ENCODE results near the gene MVK.

The MVK gene

DNA sequence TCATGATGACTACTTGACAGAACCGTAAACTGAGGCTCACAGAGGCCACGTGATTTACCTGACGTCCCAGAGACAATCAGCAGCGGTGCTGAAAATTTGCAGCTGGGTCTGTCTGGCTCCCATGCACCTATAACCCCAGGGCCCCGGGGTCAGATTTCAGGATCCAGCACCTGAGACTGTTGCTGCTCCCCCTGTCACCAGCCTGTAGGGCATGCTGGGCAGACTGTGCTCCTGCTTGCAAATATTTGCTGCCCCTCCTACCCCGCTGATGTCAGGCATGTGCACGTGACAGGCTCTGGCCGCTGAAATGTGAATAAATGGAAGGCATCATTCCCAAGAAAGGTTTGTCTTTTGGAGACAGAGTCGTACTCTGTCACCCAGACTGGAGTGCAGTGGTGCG, 6.3 kb upstream of the MVK start:
- DNase-seq (ENCODE audit: low read depth), result no peak

GRCh38 chr12:109567967-109568366, 5.6 kb upstream of the MVK start:
- DNase-seq (ENCODE audit: low read depth), result no peak

DNA sequence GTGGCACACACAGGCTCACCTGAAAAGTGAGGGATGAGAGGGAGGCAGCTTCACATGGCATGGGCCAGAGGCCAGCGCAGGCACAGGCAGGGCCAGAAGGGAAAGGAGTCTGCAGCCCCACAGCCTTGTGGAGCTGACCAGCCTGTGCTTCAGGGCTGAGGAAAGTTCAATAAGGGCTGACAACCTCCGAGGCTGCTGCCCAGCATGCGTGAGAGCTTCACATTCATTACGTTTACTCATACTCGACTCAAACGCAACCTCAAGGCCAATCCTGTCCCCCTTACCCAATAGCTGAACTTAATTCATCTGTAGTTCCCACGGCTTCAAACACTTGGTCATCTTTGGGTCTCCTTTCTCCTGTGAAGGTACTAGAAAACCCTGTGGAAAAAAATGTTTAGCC, 5.1 kb upstream of the MVK start:
- no peak for DNase-seq (ENCODE audit: low read depth)

DNA sequence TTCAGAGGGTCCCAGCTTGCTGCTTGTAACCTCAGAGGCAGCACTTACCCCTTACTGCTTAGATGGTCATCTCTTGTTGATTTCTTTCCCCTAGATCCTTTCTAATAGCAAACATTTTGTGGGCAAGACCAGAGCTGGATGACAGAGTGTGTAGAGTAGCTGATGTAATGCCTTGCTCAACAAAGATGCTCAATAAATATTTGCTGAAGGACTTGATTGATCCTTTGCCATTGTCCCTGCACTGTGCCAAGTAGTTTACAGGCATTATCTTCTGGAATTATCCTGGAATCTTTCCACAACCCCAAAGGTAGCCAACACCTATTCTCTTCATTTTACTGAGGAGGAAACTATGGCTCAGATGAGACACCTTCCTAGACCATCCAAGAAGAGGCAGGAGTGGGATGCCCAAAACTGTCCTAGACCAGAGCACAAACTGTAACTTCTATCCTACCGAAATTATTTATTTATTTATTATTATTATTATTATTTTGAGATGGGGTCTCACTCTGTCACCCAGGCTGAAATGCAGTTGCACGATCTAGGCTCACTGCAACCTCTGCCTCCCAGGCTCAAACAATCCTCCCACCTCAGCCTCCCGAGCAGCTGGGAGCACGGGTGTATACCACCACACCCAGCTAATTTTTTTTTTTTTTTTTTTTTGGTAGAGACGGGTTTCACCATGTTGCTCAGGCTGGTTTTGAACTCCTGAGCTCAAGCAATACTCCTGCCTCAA, 1.7 kb upstream of the MVK start:
- DNase-seq (ENCODE audit: low read depth), result no peak

DNA sequence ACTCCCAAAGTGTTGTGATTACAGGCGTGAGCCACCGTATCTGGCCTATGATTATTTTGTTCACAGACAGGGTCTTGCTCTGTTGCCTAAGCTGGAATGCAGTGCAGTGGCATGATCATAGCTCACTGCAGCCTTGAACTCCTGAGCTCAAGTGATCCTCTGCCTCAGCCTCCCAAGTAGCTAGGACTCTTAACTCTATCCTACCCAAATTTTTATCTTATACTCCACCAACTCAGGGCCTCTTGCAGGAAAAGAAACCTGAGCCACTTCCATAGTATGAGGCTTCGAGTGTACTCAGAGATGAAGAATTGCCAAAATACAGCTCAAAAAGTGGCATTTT, 1.1 kb upstream of the MVK start:
- DNase-seq (ENCODE audit: low read depth), result no peak

DNA sequence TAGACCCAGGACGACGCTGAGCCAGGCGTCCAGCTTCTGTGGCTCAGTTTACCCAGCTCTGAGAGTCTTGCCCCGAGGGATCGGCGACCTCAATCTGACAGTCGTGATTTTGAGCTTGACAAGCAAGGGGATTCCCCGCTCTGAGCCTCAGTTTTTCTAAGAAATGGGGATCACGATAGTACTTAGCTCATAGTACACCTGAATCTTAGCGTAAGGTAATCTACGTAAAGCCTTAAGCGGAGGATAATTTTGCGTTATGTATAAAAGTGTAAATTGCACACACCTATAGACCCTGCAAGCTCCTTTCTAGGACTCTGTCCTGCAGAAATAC, 285 bp downstream of the MVK start:
- no peak for DNase-seq (ENCODE audit: low read depth)

DNA sequence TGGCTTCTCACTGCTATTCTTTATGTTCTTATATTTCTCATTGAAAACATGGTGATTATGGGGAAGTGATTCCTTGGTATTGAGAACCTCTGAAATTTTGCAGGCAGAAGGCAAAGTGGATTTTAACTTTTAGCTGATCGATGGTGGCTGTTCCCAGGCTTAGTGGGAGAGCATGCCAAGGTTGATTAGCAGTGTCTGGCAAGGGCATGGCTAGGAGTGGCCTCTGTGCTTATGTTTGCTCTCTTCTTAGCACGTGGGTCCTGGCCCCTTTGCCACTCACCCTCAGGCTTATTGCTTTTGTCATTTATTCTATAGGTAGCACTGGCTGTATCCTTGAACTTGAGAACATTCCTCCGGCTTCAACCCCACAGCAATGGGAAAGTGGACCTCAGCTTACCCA, 2.1 kb downstream of the MVK start:
- no peak for DNase-seq (ENCODE audit: low read depth)

DNA sequence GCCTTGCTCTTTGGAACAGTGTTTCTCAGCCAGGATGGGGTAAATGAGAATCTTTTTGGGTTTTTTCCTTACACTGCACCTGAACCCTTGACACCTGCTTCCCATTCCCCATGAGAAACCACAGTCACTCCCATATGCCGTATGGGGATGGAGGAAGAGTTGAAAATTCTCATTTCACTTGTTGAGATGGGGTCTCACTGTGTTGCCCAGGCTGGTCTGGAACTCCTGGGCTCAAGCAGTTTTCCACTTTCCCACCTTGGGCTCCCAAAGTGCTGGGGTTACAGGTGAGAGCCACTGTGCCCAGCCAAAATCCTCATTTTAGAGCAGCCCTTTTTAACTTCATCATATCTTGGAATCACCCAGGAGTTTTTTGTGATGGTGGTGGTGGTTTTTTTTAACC, 3.7 kb downstream of the MVK start:
- no peak for DNase-seq (ENCODE audit: low read depth)

- no peak for DNase-seq (ENCODE audit: low read depth)
These were observed 4.8 kb downstream of the MVK start for GRCh38 chr12:109578330-109578927.

GRCh38 chr12:109579639-109580038, 6.0 kb downstream of the MVK start:
- DNase-seq (ENCODE audit: low read depth), result no peak

GRCh38 chr12:109580272-109580671, 6.7 kb downstream of the MVK start:
- no peak for DNase-seq (ENCODE audit: low read depth)

GRCh38 chr12:109580684-109581333, 7.2 kb downstream of the MVK start:
- DNase-seq (ENCODE audit: low read depth), result no peak

- DNase-seq (ENCODE audit: low read depth), result no peak
These were observed 7.7 kb downstream of the MVK start for GRCh38 chr12:109581334-109581691.

GRCh38 chr12:109581856-109582255, 8.3 kb downstream of the MVK start:
- DNase-seq (ENCODE audit: low read depth), result peak; percentile 55

DNA sequence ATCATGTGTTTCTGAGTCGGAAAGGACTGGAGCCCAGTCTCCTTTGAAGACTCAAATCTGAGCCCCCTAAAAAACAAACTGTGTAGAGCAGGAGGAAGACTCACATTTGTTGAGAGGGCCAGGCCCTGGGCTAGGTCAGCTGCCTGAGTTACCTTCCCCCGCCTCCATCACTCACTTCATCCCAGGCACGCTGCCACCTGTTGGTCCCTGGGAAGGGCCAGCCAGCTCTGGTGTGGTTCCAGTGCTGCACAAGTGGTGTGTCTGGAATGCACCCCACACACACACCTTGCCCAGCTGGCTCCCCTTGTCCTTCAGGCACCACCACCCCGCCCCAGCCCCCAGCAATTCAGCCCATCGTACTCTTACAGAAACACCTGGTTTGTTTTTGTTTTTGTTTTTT, 9.0 kb downstream of the MVK start:
- no peak for DNase-seq (ENCODE audit: low read depth)

- DNase-seq (ENCODE audit: low read depth), result no peak
These were observed 10.1 kb downstream of the MVK start for GRCh38 chr12:109583733-109584132.

- DNase-seq (ENCODE audit: low read depth), result no peak
These were observed 13.0 kb downstream of the MVK start for GRCh38 chr12:109586385-109587296.

- no peak for DNase-seq (ENCODE audit: low read depth)
These were observed 14.3 kb downstream of the MVK start for GRCh38 chr12:109587921-109588320.

GRCh38 chr12:109588461-109589239, 15.1 kb downstream of the MVK start:
- DNase-seq (ENCODE audit: low read depth), result no peak

DNA sequence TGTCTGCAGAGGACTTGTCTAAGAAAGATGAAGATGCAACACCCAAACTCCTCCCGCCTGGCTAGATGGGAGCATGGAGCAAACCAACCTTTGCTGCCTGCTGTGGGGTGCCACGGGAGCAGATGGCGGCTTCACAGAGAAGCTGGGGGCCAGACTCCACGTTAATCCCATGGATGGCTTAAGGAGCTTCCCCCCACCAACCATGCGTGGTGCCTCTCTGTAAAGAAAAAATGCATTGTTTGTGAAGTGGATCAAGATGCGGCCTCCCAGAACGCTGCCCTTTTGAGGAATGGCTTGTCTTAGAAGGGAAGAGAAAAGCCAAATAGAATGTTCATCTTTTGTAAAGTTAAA, 15.6 kb downstream of the MVK start:
- DNase-seq (ENCODE audit: low read depth), result no peak

DNA sequence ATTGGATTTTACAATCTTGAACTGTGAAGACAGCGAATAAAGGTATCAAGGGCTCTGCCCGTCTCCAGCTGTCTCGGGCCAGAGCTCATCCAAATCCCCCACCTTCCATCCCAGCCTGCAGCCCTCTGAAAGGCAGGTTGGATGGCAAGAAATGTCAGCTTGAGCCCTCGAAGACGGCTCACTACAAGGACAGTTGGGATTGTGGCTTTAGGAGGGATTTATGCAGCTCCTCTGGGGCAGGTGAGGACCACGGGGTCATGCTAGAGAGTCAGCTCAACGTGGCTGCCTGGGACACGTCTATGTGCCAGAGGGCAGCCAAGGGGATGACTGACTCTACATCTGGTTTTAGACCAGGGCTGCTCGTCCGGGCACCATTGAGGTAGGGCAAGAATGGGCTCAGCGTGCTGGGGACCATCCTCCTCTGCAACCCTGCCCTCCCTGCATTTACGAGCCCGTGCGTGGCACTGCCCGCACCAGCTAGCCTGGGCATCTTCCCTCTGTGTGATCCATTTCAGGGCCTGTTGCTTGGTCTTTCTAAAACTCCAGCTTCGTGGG, 16.2 kb downstream of the MVK start:
- DNase-seq (ENCODE audit: low read depth), result no peak

DNA sequence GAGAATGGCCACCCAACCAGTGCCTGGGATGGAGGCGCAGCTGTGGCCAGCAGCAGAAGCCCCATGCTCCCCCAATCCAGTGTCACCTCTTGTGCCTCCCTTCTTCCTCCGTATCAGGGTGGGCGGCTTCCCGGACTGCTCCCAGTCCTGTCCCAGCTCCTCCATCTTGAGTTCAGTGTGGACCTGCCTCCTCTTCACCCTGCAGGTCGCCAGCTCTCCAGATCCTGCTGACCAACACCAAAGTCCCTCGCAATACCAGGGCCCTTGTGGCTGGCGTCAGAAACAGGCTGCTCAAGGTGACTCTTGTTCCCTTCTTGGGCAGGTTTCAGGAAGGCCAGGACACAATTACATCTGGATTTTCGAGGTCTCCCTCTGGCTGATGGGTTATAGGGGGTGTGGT, 17.0 kb downstream of the MVK start:
- DNase-seq (ENCODE audit: low read depth), result no peak
